MM.1S (cell line): ENCODE data around the gene DCANP1.

Experiments used
- DNase-seq: peaks from one replicate; pipeline ENCODE4 v3.0.0-alpha.2; 2015
- H2AFZ ChIP-seq: fragments of 300-600 bp; sonication (generic); 2 replicates; pipeline ENCODE4 v1.6.0; 2016; ENCODE audit warnings: antibody characterized with exemption, low read length
- H3F3A ChIP-seq: fragments of 300-600 bp; sonication (generic); 2 replicates; pipeline ENCODE4 v1.6.1; 2016; ENCODE audit warnings: mild to moderate bottlenecking, antibody characterized with exemption, low read length, moderate library complexity, mixed read lengths; ENCODE audit not compliant: insufficient read depth
- H3K27ac ChIP-seq: fragments of 300-600 bp; sonication (generic); 2 replicates; pipeline ENCODE4 v1.5.1; 2016; ENCODE audit warnings: mild to moderate bottlenecking, low read length
- H3K27me3 ChIP-seq: fragments of 300-600 bp; sonication (generic); replicated peaks from 2 replicates; pipeline ENCODE4 v1.6.0; 2016; ENCODE audit warnings: low read length; ENCODE audit not compliant: insufficient read depth
- H3K36me3 ChIP-seq: fragments of 300-600 bp; sonication (generic); replicated peaks from 2 replicates; pipeline ENCODE4 v1.6.1; 2016; ENCODE audit warnings: mild to moderate bottlenecking, low read length, mixed read lengths; ENCODE audit not compliant: insufficient read depth
- H3K4me1 ChIP-seq: fragments of 300-600 bp; sonication (generic); 2 replicates; pipeline ENCODE4 v1.6.1; 2016; ENCODE audit warnings: low read length, mixed read lengths
- H3K4me2 ChIP-seq: fragments of 300-600 bp; sonication (generic); 2 replicates; pipeline ENCODE4 v1.6.0; 2016; ENCODE audit warnings: low read depth, low read length
- H3K4me3 ChIP-seq: fragments of 300-600 bp; sonication (generic); 2 replicates; pipeline ENCODE4 v1.5.1; 2016; ENCODE audit warnings: low read length, mixed read lengths
- H3K79me2 ChIP-seq: fragments of 300-600 bp; sonication (generic); 2 replicates; pipeline ENCODE4 v1.6.1; 2016; ENCODE audit warnings: mixed run types, low read length, mixed read lengths
- H3K9ac ChIP-seq: fragments of 300-600 bp; sonication (generic); 2 replicates; pipeline ENCODE4 v1.6.1; 2016; ENCODE audit warnings: low read length, mixed read lengths
- H3K9me2 ChIP-seq: fragments of 300-600 bp; sonication (generic); replicated peaks from 2 replicates; pipeline ENCODE4 v1.6.1; 2016; ENCODE audit warnings: mild to moderate bottlenecking, low read length, mixed read lengths; ENCODE audit not compliant: insufficient read depth
- H3K9me3 ChIP-seq: fragments of 300-600 bp; sonication (generic); replicated peaks from 2 replicates; pipeline ENCODE4 v1.6.1; 2016; ENCODE audit warnings: mild to moderate bottlenecking, low read length, mixed read lengths; ENCODE audit not compliant: insufficient read depth
- H4K20me1 ChIP-seq: fragments of 300-600 bp; sonication (generic); 2 replicates; pipeline ENCODE4 v1.6.1; 2016; ENCODE audit warnings: mild to moderate bottlenecking, low read length, moderate library complexity, mixed read lengths; ENCODE audit not compliant: insufficient read depth
- EZH2 ChIP-seq: fragments of 300-600 bp; sonication (generic); optimal IDR thresholded peaks from 2 replicates; pipeline ENCODE3; 2017; ENCODE audit warnings: low read depth, mild to moderate bottlenecking, antibody characterized with exemption, low read length, mixed read lengths
- EZH2phosphoT487 ChIP-seq: fragments of 300-600 bp; sonication (generic); IDR thresholded peaks from 2 replicates; pipeline ENCODE4 v1.6.1; 2018; ENCODE audit warnings: antibody characterized with exemption, low read length
- TF ChIP-seq, protein P1 (sequence below): fragments of 300-600 bp; sonication (generic); IDR thresholded peaks from 2 replicates; pipeline ENCODE4 v1.5.1; 2016; ENCODE audit warnings: antibody characterized with exemption, low read length, mixed read lengths

The DCANP1 gene

DNA sequence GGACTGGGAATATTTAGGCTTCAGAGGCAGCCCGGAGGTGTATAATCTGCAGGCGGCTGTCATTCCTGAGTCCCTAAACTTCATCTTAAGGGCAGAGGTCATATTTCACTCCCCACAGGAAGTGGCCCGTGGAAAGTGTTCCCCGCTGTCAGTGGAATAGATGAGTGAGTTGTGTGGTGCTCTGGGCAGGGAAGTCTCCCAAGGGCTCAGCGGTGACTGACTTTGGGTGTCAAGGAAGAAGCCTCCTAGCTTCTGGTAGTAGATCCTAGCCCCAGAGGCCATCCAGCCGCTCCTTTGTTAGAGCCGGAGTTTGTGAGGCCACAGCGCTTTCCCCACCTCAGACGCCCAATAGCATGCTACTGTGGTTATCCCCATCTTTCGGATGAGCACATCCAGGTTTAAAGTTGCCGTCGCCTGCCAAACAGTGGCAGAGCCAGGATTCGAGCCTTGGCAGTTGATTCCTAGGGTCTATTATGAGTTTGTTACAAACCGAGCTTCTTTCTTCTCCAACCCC, 43.9 kb upstream of the DCANP1 start:
- H4K20me1 ChIP-seq = no peaks in the 10 kb centered on the region
- no peak for DNase-seq
- H3K9me2 ChIP-seq = no peaks in the 10 kb centered on the region
- H3K4me3 ChIP-seq = no peak overlapping the region
- no peaks in the 10 kb centered on the region for H3K36me3 ChIP-seq
- no peaks in the 10 kb centered on the region for H3K4me1 ChIP-seq
- H3K9ac ChIP-seq = no peak overlapping the region
- 0 out of 2 replicates have a peak overlapping the region, but pooled peaks have one; percentile 31 for H2AFZ ChIP-seq
- H3K27ac ChIP-seq = no peak overlapping the region
- H3K27me3 ChIP-seq = peaks cover 26% of the 10 kb centered on the region; the same call in 1 of the 2 replicates
- H3K4me2 ChIP-seq = peak overlapping the region; percentile 40; the same call in 1 of the 2 replicates
- H3K9me3 ChIP-seq = no peaks in the 10 kb centered on the region
- TF ChIP-seq EZH2phosphoT487 (no peak), EZH2 (no peak)
- TF ChIP-seq, protein P1, sequence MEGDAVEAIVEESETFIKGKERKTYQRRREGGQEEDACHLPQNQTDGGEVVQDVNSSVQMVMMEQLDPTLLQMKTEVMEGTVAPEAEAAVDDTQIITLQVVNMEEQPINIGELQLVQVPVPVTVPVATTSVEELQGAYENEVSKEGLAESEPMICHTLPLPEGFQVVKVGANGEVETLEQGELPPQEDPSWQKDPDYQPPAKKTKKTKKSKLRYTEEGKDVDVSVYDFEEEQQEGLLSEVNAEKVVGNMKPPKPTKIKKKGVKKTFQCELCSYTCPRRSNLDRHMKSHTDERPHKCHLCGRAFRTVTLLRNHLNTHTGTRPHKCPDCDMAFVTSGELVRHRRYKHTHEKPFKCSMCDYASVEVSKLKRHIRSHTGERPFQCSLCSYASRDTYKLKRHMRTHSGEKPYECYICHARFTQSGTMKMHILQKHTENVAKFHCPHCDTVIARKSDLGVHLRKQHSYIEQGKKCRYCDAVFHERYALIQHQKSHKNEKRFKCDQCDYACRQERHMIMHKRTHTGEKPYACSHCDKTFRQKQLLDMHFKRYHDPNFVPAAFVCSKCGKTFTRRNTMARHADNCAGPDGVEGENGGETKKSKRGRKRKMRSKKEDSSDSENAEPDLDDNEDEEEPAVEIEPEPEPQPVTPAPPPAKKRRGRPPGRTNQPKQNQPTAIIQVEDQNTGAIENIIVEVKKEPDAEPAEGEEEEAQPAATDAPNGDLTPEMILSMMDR = no peak
- H3F3A ChIP-seq = no peaks in the 10 kb centered on the region
- no peaks in the 10 kb centered on the region for H3K79me2 ChIP-seq

DNA sequence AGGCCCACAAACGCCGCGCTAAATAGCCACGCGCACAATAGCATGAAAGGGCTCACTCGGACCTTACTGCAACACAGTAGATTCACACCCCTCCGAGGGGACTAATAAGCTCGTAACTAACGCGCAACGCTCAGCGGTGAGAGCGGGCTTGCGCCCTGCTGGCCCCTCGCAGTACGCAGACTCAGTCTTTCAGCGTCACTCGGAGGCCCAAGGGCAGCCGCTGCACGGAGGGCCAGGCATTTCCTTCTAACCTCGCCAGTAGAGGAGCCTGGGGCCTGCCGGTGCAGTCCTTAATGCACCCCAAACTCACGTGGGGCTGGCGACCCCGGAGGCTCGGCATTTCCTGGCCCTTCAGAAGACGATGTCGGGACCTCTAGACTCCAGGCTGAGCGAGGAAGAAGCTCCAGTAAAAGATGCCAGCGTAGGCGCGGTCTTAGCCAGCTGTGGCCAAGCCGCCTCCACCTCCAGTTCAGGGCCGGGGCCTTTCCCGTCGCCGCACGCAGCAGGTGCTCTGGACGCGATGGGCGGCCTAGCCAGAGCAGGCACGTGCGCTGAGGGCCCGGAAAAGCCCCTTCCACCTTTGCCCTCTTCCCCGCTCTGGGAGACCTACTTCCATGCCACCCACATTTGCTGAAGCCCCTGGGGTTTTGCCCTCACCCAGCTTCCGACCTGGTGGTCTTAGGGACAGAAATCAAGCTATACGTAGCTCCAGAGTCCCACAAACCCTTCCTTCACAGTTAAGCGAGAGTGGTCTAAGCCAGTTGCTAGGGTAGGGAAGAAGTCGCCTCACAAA, 43.3 kb upstream of the DCANP1 start:
- Histone ChIP-seq H2AFZ (no peak overlapping the region), H3F3A (no peaks in the 10 kb centered on the region), H4K20me1 (no peaks in the 10 kb centered on the region), H3K27ac (no peak overlapping the region), H3K4me2 (no peak overlapping the region), H3K4me3 (no peak overlapping the region), H3K9ac (no peak overlapping the region), H3K79me2 (no peaks in the 10 kb centered on the region), H3K4me1 (no peaks in the 10 kb centered on the region), H3K36me3 (no peaks in the 10 kb centered on the region), H3K9me2 (no peaks in the 10 kb centered on the region), H3K9me3 (no peaks in the 10 kb centered on the region), H3K27me3 (peaks cover 26% of the 10 kb centered on the region; the same call in 1 of the 2 replicates)
- TF ChIP-seq, protein P1 = no peak
- no peak for TF ChIP-seq EZH2
- no peak for TF ChIP-seq EZH2phosphoT487
- DNase-seq = no peak

DNA sequence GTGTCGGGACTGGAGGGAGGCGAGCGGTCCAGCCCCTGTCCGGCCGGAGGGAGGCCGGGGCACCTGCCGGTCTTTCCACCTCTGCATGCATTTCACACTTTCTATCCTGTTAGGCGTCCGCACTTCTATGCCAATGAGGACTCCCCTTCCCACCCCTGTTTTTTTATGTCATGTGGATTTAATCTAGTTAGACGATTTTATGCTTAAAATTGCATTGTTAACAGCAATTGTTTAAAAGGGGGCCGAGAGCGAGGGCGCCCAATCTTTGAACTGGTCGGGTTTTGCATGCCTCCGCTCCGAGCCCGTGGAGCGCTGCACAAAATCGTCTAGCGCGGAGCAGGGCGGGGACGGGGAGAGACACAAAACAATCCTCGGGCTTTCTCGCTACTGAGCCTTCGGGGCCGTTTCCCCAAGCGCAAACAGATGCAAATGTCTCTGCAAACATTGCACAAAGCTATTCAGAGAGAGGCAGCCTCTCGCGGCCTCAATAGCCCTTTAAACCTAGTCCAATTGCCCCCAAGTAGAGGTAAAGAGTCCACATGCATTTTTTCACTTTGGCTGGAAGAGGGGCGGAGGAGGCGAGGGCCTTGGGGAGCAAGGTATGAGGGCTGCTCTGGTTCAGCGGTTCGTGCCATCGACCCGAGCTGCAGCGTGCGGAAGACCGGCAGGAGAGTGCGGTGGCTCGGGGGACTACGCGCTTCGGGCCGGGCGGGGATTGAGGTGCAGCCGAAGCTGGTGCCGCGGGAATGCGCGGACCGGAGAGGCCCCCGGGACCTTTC, 42.5 kb upstream of the DCANP1 start:
- H3K4me3 ChIP-seq = no peak overlapping the region
- TF ChIP-seq, protein P1 = no peak
- TF ChIP-seq EZH2phosphoT487 (no peak), EZH2 (no peak)

More for the DNA sequence above, 42.5 kb upstream of the DCANP1 start:
- Histone ChIP-seq H3K4me2 (no peak overlapping the region), H3K36me3 (no peaks in the 10 kb centered on the region), H3K9me3 (no peaks in the 10 kb centered on the region), H3K79me2 (no peaks in the 10 kb centered on the region), H3F3A (no peaks in the 10 kb centered on the region), H4K20me1 (no peaks in the 10 kb centered on the region), H2AFZ (no peak overlapping the region), H3K9ac (no peak overlapping the region), H3K9me2 (no peaks in the 10 kb centered on the region), H3K27me3 (peaks cover 26% of the 10 kb centered on the region; the same call in 1 of the 2 replicates), H3K4me1 (no peaks in the 10 kb centered on the region), H3K27ac (no peak overlapping the region)
- no peak for DNase-seq
